Measurements from ENCODE around the gene DUSP2.

DUSP2 gene

DNA sequence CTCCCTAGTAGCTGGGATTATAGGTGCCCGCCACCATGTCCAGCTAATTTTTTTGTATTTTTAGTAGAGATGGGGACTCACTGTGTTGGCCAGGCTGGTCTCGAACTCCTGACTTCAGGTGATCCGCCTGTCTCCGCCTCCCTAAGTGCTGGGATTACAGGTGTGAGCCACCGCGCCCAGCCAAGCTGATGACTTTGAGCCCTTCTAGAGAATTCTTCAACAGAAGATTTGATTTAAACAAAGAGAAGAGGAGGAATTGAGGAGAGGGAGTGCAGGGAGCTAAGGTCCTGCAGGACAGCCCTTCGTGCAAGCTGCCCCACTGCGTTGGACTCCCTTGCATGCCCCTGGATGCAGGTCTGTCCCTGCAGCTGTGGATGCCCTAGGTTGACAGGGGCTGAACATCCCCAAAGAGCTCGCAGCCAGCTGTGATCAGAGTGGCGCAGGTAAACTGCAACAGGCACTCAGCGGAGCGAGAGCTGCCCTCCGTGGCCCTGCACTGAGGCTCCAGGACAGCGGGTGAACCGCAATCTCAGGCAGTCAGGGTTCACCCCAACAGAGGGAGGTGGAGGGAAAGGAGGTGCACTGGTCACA lies 42.5 kb downstream of the DUSP2 start:
- no peak for DNase-seq (ENCODE audit: low read depth)

DNA sequence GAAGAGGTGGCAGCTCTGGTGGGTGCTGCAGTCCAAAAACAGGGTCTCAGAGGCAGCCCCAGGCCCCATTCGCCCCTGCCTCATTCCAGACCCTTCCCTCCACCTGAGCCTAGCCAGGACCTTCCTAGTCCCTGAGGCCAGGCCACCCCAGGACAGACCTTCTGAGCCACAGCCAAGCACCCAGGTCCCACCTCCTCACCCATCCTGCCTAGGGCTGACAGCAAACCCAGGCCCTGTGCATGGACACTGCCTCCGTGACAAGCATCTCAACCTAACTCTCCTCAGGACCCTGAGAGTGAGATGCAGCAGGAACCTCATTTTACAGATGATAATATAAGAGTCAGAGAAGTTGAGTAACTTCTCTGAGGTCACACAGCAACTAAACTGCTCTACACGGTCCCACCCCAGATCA lies 44.3 kb downstream of the DUSP2 start:
- DNase-seq (ENCODE audit: low read depth): no peak

DNA sequence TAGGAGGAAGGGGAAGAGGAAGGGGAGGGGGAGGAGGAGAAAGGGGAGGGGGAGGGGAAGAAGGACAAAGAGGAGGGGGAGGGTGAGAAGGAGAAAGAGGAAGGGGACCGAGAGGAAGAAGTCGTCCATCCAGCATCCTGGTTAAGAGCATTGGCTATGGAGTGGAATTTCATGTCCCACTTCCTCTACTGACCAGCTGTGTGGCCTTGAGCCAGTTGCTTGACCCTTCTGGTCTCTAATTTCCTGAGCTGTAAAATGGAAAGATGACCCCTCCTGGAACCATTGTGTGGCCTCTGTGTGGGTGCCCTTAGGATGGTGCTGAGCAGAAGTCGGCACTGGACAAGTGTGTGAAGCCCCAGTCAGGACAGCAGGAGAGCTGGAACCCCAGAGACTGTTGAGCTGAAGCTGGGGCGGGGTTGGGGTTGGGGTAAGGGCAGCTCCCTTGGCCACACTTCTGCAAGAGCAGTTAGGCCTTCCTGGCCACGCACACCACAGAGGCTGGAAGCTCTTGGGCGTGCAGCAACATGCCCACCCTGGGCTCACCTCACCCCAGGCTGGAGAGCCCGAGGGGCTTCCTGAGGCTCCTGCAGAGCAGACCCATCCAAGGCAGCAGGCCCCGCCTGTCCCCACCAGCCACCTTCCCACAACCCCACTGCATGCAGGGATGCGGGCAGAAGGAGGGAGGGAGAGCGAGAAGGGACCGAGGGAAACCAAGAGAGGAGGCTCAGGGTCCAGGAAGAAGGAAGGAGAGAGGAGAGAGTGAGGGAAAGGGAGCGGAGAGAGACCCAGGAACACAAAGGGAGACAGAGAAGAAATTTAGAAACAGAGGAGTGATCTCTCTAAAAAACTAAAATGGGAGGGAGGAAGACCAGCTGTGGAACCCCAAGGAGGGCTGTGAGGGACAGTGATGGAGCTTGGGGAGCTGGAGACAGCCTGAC lies 45.1 kb downstream of the DUSP2 start:
- DNase-seq (ENCODE audit: low read depth): no peak

DNA sequence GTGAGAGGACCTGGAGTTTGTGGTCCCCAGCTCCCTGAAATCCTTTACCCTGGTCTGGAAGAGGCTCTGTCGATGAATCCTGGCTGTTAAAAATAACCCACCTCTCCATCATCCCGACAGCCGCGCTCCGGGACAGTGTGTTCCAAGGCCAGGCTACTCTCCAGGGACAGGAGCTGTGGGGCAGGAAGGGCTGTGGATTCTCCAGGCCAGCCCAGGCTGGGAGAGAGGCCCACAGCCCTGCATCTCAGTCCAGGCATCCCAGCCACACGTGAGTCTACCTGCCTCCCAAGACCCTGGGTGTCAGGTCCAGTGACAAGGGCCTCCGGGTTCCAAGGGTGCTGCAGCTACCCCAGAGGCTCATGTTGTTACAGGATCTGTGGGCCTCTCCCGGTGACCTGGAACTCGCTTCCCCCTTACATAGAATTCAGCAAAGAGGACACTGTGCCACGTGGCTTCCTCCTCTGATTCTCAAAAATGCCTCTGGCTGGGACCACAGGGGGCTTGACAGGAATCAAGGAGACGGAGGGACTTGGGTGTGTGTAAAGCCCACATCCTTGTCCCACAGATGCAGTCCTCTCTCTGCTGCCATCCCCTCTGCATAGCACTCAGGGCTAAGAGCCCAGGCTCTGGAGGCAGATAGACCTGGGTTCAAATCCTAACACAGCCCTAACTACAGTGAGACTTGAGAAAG lies 46.2 kb downstream of the DUSP2 start:
- no peak for DNase-seq (ENCODE audit: low read depth)

DNA sequence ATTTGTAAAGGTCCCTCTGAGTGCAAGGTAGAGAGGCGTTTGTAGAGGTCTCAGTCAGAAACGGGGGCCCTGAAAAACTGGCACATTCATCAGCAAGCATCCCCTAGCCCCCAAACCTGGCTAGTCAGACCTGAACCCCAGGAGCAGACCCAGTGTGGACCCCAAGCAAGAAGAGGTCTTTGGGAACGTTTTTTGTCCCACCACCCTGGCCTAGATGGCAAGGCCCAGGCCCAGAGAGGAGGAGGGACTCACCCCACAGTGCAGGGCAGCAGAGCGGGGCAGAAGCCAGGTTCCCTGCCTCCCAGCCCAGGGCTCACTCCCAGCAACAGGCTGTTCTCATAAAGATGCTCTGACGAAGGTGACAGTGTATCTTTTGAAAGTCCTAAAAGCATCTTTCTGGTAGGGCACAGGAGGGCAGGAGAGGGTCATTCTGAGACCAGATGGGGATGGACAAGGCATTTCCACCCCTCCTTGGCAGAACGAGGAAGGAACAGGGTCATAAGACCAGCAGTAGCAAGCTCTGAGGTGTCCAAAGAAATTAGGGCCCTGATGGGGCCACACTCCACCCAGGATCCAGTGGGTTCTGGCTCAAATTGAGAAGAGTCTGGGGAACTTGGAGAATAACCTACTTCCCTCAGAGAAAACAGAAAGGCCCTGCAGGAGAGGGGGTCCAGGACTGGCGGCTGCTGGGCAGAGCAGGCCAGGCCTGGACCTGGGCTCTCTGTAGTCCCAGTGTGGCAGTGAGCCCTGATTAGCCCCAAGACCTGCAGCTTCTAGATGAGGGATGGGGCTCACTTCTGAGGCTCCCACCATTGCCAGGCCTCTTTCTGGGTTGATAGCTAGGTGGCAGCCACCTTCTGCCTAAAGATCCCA lies 47.1 kb downstream of the DUSP2 start:
- no peak for DNase-seq (ENCODE audit: low read depth)

DNA sequence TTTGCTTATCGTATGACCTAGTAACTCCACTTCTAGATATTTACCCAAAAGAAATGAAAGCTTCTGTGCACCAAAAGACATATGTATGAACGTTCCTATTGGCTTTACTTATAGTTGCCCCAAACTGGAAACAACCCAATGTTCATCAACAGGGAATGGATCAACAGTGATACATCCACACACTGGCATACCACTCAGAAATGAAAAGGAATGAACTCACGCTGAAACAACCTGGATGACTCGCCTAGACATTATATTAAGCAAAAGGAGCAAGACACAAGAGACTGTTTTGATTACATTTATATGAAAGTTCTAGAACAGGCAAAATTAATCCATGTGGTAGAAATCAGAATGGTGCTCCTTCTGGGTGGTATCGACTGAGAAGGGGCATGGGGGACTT lies 47.8 kb downstream of the DUSP2 start:
- DNase-seq (ENCODE audit: low read depth): no peak

DNA sequence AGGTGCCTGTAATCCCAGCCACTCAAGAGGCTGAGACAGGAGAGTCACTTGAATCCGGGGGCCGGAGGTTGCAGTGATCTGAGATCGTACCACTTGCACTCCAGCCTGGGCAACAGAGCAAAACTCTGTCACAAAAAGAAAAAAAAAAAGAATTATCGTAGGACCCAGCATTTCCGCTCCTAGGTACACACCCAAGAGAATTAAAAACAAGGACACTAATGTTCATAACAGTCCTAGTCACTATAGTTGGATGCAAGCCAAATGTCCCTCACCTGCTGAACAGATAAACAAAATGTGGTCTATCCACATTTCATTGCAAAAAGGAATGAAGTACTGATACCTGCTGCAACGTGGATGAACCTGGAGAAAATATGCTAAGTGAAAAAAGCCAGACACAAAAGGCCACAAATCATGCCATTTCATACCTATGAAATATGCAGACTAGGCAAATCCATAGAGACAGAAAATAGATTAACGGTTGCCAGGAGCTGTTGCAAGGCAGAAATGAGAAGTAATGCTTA lies 50.1 kb downstream of the DUSP2 start:
- DNase-seq (ENCODE audit: low read depth): no peak

DNA sequence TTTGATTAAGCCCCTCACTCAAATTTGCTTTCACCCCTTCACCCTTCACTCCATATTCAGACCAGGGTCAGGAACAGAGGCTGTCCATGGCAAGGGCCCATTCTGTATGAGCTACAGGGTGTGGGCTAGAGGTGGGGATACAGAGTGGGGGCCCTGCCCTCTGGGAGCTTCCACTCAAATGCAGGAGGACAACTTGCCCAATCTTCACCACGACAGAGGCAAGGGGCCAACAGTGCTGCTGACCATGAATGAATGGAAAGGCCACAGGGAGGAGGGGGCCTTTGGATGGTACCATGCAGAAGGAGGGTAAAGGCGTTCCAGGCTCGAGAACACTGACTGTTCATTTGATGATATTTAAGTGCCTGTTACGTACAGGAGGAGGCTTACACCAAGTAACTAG lies 51.7 kb downstream of the DUSP2 start:
- no peak for DNase-seq (ENCODE audit: low read depth)
